Cortex of kidney (tissue), 1 donor: Measurements from ENCODE around the gene ZNG1C.
"Not testable (repeated sequence)": the region's sequence is repeated elsewhere in the genome, so short reads cannot be mapped to it uniquely, and the experiment has no call there.

Source experiments
- DNase-seq: peaks from one replicate; lab custom pipeline; 2025; lab: John Stamatoyannopoulos, UW

Gene ZNG1C

GRCh38 chr9:68241683-68242082 is at the start of gene ZNG1C:
Gene ZNG1C (plus strand): TSS chr9:68241983. CDS start chr9:68242032, 49 bp downstream.
- DNase-seq, result not testable (repeated sequence)

GRCh38 chr9:68242437-68242836 is 654 bp downstream of the ZNG1C start:
- DNase-seq, result not testable (repeated sequence)

DNA sequence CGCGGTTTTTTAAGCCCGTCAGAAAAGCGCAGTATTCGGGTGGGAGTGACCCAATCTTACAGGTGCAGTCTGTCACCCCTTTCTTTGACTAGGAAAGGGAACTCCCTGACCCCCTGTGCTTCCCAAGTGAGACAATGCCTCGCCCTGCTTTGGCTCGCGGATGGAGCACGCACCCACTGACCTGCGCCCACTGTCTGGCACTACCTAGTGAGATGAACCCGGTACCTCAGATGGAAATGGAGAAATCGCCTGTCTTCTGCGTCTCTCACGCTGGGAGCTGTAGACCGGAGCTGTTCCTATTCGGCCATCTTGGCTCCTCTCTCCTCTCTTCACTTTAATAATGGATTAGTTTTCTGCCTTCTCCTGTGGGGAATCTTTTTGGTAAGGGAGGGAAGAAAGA is 39.3 kb downstream of the ZNG1C start:
- DNase-seq, result not testable (repeated sequence)

DNA sequence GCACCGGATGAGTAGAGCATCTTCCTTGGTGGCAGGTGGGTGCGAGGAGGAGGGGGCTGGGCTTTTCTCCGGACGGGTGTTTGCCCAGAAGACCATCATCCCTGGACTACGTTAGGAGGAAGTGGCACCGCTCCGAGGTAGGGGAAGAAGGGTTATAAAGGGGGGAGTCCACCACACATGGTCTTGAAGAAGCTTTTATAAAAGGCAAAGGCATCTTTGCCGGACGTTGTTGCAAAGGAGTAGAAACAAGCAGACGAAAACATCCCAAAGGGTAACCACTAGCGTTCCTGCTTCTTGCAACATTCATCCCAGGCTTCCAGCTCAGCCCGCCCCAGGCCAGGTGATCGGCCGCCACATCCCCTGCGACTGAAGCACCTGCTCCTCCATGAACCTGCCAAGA is 60.8 kb downstream of the ZNG1C start, which contains the start of gene FOXD4L3:
TSS of gene FOXD4L3 (plus strand) at position 301 of the 400 bp plus-strand sequence. CDS start at position 386, 85 bp downstream.
- not testable (repeated sequence) for DNase-seq

DNA sequence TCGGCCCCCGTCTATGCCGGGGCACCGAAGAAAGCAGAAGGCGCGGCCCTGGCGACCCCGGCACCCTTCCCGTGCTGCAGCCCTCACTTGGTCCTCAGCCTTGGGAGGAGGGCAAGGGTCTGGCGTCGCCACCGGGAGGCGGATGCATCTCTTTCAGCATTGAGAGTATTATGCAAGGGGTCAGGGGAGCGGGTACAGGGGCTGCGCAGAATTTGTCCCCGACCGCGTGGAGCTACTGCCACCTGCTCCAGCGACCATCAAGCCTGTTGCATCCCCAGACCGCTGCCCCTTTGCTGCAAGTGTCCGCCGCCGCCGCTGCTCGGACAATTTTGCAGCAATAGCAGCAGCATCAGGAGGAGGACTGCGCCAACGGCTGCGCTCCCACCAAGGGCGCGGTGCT is 62.0 kb downstream of the ZNG1C start:
- DNase-seq, result not testable (repeated sequence)

- DNase-seq, result not testable (repeated sequence)
Observed at GRCh38 chr9:68304212-68304611, 62.4 kb downstream of the ZNG1C start.

- not testable (repeated sequence) for DNase-seq
Observed at GRCh38 chr9:68304777-68305176, 63.0 kb downstream of the ZNG1C start.

DNA sequence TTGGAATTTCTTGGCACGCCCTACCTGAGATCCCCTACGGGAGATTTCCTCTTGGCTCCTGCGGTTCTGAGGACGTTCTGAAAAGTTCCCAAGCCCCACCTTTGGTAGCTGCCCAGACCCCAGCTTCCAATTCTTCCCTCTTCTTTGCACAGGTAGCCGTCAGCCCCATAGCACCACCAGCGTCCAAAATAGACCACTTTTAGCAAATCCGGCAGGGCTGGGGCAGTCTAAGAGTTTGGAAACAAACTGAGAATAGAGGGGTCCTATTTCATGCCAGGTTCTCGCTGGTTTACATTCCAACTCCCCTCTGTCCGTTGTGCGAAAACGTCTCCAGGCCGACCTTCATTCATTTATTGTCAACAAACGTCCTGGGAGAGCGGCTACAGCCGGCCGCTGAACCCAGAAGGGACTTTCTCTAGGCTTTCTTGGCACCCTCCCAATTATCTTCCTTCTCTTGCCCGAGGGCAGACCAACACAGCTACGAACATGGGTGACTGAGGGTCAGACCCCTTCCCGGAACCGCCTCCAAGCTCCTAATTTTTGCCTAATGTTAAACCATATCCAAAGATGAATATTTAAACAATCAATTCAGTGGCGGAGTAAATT is 64.0 kb downstream of the ZNG1C start:
- DNase-seq, result not testable (repeated sequence)

DNA sequence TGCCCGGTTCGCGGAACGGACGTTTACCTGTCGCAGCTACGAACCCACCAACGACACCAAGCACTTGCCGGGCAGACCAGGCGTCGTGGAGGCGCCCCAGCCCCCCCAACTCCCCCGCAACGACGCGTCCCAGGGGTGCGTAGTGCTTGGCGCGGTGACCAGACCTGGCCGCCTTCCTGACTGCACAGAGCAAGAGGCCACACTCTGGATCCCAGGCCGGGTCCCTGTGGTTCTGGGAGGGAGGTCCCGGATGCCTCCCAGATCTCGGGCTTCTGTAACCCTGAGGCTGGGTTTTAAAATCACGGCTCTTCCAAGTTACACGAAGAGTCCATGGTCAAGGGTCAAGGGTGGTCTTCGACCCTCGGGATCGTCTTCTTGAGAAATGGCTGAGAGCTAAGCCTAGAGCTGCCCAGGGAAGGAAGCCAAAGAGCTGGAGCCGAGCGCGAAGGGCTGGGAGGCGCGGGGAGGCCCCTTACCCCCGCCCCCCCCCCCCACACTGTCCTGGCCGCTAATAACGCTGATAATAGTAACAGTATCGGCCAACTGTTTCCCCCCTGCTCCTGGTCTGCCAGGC is 64.7 kb downstream of the ZNG1C start:
- DNase-seq, result not testable (repeated sequence)

DNA sequence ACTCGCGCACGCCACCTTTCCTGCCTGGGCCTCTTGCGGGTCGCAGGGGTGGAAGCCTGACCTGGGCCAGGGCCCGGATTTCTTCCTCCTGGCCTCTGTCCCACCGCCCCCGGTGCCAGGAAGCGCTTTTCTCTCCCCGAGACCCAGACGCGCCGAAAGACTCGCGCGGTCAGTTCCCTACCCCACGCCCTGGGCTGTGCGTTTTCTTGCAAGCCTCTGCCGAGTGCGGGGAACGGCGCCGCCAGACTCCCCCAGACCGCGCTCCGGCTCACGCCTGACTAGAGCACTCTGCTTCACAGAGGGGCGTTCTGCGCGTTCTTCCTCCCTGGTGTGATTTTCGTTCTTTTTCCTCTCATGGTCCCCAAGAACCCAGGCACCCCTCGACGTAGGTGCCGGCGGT is 65.3 kb downstream of the ZNG1C start:
- not testable (repeated sequence) for DNase-seq

DNA sequence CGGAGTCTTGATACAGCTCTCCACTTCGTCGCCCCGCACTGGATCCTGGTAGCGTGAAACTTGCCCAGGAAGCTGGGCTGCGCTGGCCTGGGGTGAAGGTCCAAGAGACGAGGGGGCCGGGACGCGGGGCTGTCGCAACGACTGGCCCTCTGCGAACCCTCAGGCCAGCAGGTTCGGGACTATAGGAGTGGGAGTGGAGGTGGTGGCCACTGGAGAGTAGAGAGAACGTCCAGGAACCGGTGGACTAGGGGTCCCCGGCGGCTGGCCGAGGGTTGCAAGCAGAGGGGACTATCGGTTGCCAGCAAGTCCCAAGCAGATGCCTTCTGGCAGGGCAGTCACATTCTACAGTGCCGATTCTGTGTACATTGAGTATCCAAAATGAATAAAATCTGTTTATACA is 65.9 kb downstream of the ZNG1C start:
- DNase-seq, result not testable (repeated sequence)

GRCh38 chr9:68311208-68311607 is 69.4 kb downstream of the ZNG1C start:
- not testable (repeated sequence) for DNase-seq

DNA sequence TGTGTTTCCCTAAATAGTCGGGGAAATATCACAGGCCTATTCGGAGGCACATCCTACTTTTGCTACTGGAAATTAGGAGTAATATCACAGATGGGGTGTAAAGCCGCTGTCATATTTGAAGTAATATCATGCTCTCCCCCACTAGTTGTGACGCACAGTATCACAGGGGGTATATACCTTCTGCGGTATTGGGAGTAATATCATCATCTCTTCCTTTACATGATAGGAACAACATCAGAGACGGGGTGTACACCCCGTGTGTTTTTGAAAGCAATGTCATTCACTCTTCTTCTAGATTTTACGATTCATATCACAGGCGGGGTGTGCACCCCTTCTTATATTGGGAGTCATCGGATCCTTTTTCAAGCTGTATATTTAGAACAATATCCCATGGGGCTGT is 76.4 kb downstream of the ZNG1C start:
- DNase-seq, result not testable (repeated sequence)

DNA sequence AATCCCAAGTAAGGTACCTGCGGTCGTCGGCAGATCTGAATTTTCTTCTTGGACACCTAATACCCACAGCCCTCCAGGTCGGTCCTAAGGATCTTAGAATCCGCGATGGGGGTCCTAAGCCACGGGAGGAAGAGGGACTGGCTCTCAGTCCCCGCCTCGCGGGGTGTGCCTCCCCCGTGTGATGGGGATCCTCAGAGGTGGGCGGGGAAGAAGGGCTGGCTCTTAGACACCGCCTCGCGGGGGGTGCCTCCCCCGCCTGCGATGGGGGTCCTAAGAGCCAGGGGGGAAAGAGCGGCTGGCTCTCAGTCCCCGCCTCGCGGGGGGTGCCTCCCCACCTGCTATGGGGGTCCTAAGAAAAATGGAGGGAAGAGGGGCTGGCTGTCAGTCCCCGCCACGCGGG is 82.0 kb downstream of the ZNG1C start:
- DNase-seq, result not testable (repeated sequence)

DNA sequence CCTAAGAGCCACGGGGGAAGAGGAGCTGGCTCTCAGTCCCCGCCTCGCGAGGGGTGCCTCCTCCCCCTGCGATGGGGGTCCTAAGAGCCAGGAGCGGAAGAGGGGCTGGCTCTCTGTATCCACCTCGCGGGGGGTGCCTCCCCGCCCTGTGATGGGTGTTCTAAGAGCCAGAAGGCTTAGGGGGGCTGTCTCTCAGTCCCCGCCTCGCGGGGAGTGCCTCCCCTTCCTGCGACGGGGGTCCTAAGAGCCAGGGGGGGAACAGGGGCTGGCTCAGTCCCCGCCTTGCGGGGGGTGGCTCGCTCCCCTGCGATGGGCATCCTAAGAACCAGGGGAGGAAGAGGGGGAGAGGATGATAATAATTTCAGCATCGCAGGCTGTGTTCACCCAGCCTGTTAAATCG is 82.7 kb downstream of the ZNG1C start:
- DNase-seq, result not testable (repeated sequence)

DNA sequence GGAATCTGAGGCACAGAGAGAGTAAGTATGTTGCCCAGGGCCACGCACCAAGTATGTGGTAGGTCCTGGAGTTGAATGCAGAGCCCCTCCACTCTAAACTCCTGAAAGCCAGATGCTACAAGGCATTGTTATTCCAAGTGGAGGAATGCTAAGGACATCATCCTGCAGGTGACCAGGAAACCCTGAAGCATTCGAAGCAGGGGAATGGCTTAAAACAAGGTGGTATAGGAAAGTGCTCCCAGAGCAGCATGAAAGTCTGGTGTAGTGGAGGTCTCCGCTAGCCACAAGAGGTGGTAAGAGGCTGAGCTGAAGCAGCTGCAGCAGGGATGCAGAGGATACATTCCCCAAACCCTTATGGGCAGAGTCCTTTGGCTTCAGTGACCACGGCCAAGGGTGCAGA is 87.3 kb downstream of the ZNG1C start:
- not testable (repeated sequence) for DNase-seq

- DNase-seq, result not testable (repeated sequence)
Observed at GRCh38 chr9:68330531-68331173, 88.9 kb downstream of the ZNG1C start.

- not testable (repeated sequence) for DNase-seq
Observed at GRCh38 chr9:68332122-68332521, 90.3 kb downstream of the ZNG1C start.

DNA sequence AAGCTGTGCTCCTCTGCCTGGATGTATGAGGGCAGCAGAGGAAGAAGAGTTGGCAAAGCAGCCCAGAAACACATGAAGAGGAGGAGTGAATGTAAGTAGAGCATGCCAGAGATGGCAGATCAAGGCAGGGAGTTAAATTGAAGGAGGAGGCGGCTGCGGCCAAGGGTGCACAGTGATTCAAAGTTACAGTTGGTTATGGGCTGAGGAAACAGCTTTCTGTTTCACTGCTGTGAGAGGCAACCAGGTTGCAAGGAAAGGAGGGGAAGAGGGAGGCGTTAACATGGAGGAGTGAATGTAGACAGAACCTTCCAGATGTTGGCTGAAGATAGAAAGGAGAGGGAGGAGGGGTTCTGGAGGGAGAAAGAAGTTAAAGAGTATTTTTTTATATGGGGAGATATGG is 94.2 kb downstream of the ZNG1C start:
- not testable (repeated sequence) for DNase-seq

- not testable (repeated sequence) for DNase-seq
Observed at GRCh38 chr9:68336639-68337339, 95.0 kb downstream of the ZNG1C start.

DNA sequence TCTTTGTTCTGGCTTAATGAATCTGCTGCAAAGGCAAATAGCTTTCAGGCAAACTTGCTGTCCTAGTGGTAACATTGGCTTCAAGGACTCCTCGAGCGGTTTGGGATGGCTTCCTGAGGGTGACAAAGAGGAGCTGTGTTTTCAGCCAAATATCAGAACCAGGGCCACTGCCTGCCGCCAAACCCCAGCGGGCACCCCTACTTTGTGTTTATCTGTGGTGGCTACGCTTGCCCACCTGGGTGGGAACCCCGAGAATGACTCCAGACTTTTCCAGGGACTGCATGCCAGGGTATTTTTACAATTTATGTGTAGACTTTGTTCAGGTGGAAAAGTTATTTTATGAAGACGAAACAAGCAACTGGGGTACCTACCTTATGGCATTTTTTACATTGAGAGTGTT is 96.2 kb downstream of the ZNG1C start:
- not testable (repeated sequence) for DNase-seq

GRCh38 chr9:68342265-68343025 is 100.7 kb downstream of the ZNG1C start:
- DNase-seq, result not testable (repeated sequence)
